ENCODE data around the gene ZCCHC14. TPM values are rescaled to one million over a fixed set of nuclear protein-coding genes. Genes with fewer than 3 reads are reported as not detected.

Gene ZCCHC14
- total and polyA plus RNA-seq, 10 of the 15 experiments (the other 5 are each of a cell fraction or from before 2014, with no cell fraction given): 0.02 to 0.26 (median 0.05) TPM; not detected in 3

DNA sequence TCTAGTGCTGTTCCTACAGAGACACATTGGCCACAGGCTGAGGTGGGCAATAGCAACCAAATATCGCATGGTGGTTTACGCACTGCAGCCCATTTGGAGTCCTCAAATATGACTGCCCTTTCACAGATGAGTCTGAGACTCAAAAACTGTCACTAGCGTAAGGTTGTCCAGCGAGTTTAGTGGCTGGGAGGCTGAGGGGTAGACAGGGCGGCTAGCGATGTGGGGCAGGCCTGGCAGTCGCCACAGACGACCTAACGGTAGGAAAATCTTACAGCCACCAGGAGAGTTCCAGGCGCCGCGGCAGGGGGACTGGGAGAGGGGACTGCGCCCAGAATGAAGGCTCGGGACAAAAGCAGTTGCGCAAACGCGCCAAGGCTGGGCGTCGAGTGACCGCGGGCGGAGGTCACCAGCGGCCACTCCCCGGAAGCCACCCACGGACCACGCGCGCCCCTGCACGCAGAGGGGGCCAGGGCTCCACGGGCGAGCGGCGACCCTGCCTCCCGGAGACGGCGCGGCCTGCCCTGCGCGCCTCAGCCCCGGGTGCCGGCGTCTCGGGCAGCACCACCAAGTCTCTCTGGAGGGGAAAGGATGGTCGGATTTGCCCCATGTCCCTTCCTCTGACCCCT lies 101.4 kb downstream of the ZCCHC14 start:
- POLR2A ChIA-PET: no interaction called here
- FAIRE-seq (no peak), DNase-seq (ENCODE audit: low read depth, low spot score) (no peak), ATAC-seq (no peak)
- Histone ChIP-seq H2AFZ (ENCODE audit: control insufficient read depth, low read depth, low read length) (peak overlapping the region; percentile 61), H3K9ac (ENCODE audit: control insufficient read depth, insufficient read depth, low read length) (peak overlapping the region; percentile 85), H3K79me2 (ENCODE audit: control insufficient read depth, insufficient read depth, low read length) (peaks cover 3% of the 10 kb centered on the region), H3K27me3 (replicated peaks in 1 of 2; ENCODE audit: control insufficient read depth in 2 of 2, insufficient read depth in 2 of 2, low read length in 1 of 2) (no peaks in the 10 kb centered on the region), H3K36me3 (ENCODE audit: control insufficient read depth in 2 of 2, insufficient read depth in 2 of 2, low read length in 1 of 2) (no peaks in the 10 kb centered on the region), H4K20me1 (ENCODE audit: control insufficient read depth, insufficient read depth) (peaks cover 9% of the 10 kb centered on the region; the same call in 1 of the 2 replicates), H3K9me3 (replicated peaks; ENCODE audit: control insufficient read depth, insufficient read depth, low read length) (no peaks in the 10 kb centered on the region), H3K4me1 (ENCODE audit: control insufficient read depth, insufficient read depth, low read length) (peaks cover 16% of the 10 kb centered on the region), H3K27ac (ENCODE audit: control insufficient read depth, insufficient read depth) (peak overlapping the region; percentile 82), H3K4me2 (ENCODE audit: control insufficient read depth, insufficient read depth) (peak overlapping the region; percentile 99), H3K4me3 (peak overlapping the region; percentile 71)
- intact Hi-C loops (cut with micrococcal nuclease; ENCODE audit: unreplicated experiment) (loop anchor here (5.0 kb wide), 1 partner anchor 376 kb away; the partner anchor contains the start of gene KLHDC4), in situ Hi-C loops (cut with MboI) (loop anchor here (10.0 kb wide), 1 partner anchor 837 kb away; the partner anchor contains the start of gene MTHFSD)
- RAD21 ChIA-PET (ENCODE audit: unreplicated experiment): no interaction called here
- BruUV-seq (replicated peaks): TSS peak; percentile 95
- CTCF ChIA-PET: interaction anchor here (0.7 kb wide), 1 partner anchor 244 kb away, joined by 3 read pairs; no protein-coding TSS in a partner anchor
- 12% methylated on average over 29 of the region's 44 CpGs for WGBS (ENCODE audit: insufficient coverage, insufficient replicate concordance, low lambda C conversion rate, missing lambda C conversion rate)
- SMC1A ChIA-PET (ENCODE audit: uncharacterized antibody, unreplicated experiment): no interaction called here
- TF ChIP-seq RAD51 (IDR thresholded peaks at IDR 0.05) (no peak), DPF2 (IDR thresholded peaks at IDR 0.05) (peak; percentile 62), YBX1 (IDR thresholded peaks at IDR 0.05) (no peak), EGR1 (IDR thresholded peaks at IDR 0.05; ENCODE audit: borderline replicate concordance in 1 of 2, low read depth in 2 of 2, low read length in 2 of 2) (peak in 1 of 2 experiments; percentile 39; a peak in 1 of 3 replicates), SIX5 (IDR thresholded peaks at IDR 0.05; ENCODE audit: low read depth, low read length, severe bottlenecking) (no peak), SMARCA5 (IDR thresholded peaks at IDR 0.05) (0 out of 2 replicates have a peak, but pooled peaks have one; percentile 8), CHD1 (IDR thresholded peaks at IDR 0.05; ENCODE audit: low read depth, low read length) (no peak), CHD4 (IDR thresholded peaks at IDR 0.05) (no peak), MEF2B (IDR thresholded peaks at IDR 0.05; ENCODE audit: partially characterized antibody, poor library complexity, severe bottlenecking) (no peak), IRF4 (IDR thresholded peaks at IDR 0.05; ENCODE audit: low read depth, low read length) (no peak), ZNF217 (IDR thresholded peaks at IDR 0.05) (peak; percentile 25; the same call in 1 of the 2 replicates), HDGF (IDR thresholded peaks at IDR 0.05) (peak; percentile 51; the same call in 1 of the 2 replicates)
- TF ChIP-seq, protein P1, sequence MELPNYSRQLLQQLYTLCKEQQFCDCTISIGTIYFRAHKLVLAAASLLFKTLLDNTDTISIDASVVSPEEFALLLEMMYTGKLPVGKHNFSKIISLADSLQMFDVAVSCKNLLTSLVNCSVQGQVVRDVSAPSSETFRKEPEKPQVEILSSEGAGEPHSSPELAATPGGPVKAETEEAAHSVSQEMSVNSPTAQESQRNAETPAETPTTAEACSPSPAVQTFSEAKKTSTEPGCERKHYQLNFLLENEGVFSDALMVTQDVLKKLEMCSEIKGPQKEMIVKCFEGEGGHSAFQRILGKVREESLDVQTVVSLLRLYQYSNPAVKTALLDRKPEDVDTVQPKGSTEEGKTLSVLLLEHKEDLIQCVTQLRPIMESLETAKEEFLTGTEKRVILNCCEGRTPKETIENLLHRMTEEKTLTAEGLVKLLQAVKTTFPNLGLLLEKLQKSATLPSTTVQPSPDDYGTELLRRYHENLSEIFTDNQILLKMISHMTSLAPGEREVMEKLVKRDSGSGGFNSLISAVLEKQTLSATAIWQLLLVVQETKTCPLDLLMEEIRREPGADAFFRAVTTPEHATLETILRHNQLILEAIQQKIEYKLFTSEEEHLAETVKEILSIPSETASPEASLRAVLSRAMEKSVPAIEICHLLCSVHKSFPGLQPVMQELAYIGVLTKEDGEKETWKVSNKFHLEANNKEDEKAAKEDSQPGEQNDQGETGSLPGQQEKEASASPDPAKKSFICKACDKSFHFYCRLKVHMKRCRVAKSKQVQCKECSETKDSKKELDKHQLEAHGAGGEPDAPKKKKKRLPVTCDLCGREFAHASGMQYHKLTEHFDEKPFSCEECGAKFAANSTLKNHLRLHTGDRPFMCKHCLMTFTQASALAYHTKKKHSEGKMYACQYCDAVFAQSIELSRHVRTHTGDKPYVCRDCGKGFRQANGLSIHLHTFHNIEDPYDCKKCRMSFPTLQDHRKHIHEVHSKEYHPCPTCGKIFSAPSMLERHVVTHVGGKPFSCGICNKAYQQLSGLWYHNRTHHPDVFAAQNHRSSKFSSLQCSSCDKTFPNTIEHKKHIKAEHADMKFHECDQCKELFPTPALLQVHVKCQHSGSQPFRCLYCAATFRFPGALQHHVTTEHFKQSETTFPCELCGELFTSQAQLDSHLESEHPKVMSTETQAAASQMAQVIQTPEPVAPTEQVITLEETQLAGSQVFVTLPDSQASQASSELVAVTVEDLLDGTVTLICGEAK (IDR thresholded peaks at IDR 0.05; ENCODE audit: borderline replicate concordance): peak; percentile 56; the same call in 1 of the 2 replicates
- TF ChIP-seq, protein P2, sequence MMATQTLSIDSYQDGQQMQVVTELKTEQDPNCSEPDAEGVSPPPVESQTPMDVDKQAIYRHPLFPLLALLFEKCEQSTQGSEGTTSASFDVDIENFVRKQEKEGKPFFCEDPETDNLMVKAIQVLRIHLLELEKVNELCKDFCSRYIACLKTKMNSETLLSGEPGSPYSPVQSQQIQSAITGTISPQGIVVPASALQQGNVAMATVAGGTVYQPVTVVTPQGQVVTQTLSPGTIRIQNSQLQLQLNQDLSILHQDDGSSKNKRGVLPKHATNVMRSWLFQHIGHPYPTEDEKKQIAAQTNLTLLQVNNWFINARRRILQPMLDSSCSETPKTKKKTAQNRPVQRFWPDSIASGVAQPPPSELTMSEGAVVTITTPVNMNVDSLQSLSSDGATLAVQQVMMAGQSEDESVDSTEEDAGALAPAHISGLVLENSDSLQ (IDR thresholded peaks at IDR 0.05): no peak
- TF ChIP-seq, protein P3, sequence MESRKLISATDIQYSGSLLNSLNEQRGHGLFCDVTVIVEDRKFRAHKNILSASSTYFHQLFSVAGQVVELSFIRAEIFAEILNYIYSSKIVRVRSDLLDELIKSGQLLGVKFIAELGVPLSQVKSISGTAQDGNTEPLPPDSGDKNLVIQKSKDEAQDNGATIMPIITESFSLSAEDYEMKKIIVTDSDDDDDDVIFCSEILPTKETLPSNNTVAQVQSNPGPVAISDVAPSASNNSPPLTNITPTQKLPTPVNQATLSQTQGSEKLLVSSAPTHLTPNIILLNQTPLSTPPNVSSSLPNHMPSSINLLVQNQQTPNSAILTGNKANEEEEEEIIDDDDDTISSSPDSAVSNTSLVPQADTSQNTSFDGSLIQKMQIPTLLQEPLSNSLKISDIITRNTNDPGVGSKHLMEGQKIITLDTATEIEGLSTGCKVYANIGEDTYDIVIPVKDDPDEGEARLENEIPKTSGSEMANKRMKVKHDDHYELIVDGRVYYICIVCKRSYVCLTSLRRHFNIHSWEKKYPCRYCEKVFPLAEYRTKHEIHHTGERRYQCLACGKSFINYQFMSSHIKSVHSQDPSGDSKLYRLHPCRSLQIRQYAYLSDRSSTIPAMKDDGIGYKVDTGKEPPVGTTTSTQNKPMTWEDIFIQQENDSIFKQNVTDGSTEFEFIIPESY (IDR thresholded peaks at IDR 0.05): peak; percentile 86
- TF ChIP-seq, protein P4, sequence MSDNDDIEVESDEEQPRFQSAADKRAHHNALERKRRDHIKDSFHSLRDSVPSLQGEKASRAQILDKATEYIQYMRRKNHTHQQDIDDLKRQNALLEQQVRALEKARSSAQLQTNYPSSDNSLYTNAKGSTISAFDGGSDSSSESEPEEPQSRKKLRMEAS (IDR thresholded peaks at IDR 0.05; ENCODE audit: low read depth, low read length): peak; percentile 36; the same call in 1 of the 2 replicates
